Ectodermal cell (in vitro differentiated cells): ENCODE results near the gene COL28A1.

Source experiments
- H3K27ac ChIP-seq: 2 replicates; pipeline ENCODE4 v1.7.0; 2013; ENCODE audit warnings: mild to moderate bottlenecking, low read depth, low read length; ENCODE audit not compliant: insufficient read depth, poor library complexity, severe bottlenecking
- H3K27me3 ChIP-seq: 2 replicates; pipeline ENCODE4 v1.7.0; 2013; ENCODE audit warnings: mild to moderate bottlenecking, low read length; ENCODE audit not compliant: insufficient read depth, control insufficient read depth, poor library complexity, severe bottlenecking
- H3K36me3 ChIP-seq: one replicate; pipeline ENCODE4 v1.7.0; 2013; ENCODE audit warnings: low read length; ENCODE audit not compliant: control insufficient read depth, insufficient read depth
- H3K4me1 ChIP-seq: one replicate; pipeline ENCODE4 v1.7.0; 2013; ENCODE audit warnings: low read length; ENCODE audit not compliant: control insufficient read depth, insufficient read depth
- H3K4me3 ChIP-seq: 2 replicates; pipeline ENCODE4 v1.7.0; 2013; ENCODE audit warnings: low read depth, low read length, control low read depth; ENCODE audit not compliant: insufficient read depth
- H3K9me3 ChIP-seq: 2 replicates; pipeline ENCODE4 v1.7.0; 2013; ENCODE audit warnings: mild to moderate bottlenecking, low read length, moderate library complexity; ENCODE audit not compliant: control insufficient read depth
- WGBS, 2 experiments: methylation state at CpG; one replicate each; pipeline ENCODE4 v1.1.7; 2013; ENCODE audit warnings: missing lambda C conversion rate in 2 of 2; 5-methylcytosine and 5-hydroxymethylcytosine counted together

Gene COL28A1

GRCh38 chr7:7452119-7452518 is 83.6 kb downstream of the COL28A1 start:
- no peaks in the 10 kb centered on the region for H3K9me3 ChIP-seq
- WGBS, 2 experiments = 90 to 100% methylated on average over 1 to 3 of the region's 3 CpGs
- no peak overlapping the region for H3K4me3 ChIP-seq
- H3K36me3 ChIP-seq = no peaks in the 10 kb centered on the region
- no peaks in the 10 kb centered on the region for H3K4me1 ChIP-seq
- H3K27ac ChIP-seq = no peak overlapping the region
- no peaks in the 10 kb centered on the region for H3K27me3 ChIP-seq

DNA sequence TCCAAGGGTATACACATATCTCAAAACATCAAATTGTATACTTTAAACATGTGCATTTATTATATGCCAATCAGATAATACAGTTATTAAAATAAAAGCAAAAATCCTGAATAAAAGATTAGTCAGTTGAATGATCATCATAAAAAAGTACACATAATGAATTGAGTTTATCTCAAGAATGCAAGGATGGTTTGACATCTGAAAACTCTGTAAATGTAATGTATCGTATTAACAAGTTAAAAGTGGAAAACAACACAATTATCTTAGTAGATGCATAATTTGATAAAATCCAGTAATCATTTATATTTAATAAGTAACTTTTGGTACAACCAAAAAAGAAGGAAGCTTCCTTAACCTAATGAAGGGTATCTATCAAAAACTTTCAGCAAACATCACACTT is 86.6 kb downstream of the COL28A1 start:
- Histone ChIP-seq H3K27me3 (no peaks in the 10 kb centered on the region), H3K36me3 (no peaks in the 10 kb centered on the region), H3K4me1 (no peaks in the 10 kb centered on the region), H3K9me3 (no peaks in the 10 kb centered on the region), H3K4me3 (no peak overlapping the region), H3K27ac (no peak overlapping the region)
- WGBS, 2 experiments = no CpG with 5 or more reads among the region's 1 CpG

DNA sequence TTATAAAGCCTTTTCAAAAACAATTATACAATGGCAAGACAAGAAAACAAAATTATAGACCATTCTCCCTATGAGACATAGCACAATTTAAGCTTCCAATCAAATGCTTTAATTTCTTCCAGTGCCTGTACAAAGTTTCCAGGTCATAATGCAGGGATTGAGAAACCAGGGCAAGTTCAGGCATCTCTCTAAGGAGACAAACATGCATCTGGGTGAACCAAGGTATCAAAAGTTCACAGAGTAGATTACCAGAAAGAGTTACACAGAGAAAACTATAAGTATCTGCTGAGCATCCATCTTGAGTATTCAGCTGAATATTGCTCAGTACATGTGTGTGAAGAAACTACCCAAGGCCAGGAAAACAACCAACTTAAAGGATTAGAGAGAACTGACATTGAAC is 89.1 kb downstream of the COL28A1 start:
- no peaks in the 10 kb centered on the region for H3K27me3 ChIP-seq
- no peak overlapping the region for H3K27ac ChIP-seq
- H3K36me3 ChIP-seq = no peaks in the 10 kb centered on the region
- no peaks in the 10 kb centered on the region for H3K4me1 ChIP-seq
- H3K4me3 ChIP-seq = no peak overlapping the region
- no peaks in the 10 kb centered on the region for H3K9me3 ChIP-seq

DNA sequence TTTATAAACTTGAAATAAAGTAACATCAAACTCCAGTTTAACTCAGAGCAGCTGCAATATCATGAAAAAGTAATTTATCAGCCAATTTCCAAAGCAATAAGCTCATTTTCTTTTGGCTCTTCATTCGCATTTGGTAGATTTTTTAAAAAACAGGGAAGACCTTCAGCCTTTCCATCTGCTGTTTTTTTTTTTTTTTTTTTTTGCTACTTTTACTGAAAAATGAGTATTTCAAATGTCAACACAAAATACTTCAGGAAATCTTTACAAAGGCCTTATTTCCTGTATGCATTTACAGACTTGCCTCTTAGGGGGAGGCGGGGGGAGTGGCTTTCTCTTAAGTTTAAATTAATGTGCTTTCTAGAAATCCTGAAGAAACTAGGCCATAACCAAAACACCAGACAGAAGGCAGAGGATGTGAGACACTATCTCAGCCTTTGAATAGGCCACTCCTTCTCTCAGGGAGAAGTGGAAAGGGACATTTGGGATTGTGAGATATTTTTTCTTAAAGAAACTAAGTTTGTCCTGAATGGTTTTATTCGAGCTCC is 91.8 kb downstream of the COL28A1 start:
- H3K27ac ChIP-seq = no peak overlapping the region
- H3K4me3 ChIP-seq = no peak overlapping the region
- 94 to 96% methylated on average over 2 to 3 of the region's 3 CpGs for WGBS, 2 experiments
- no peaks in the 10 kb centered on the region for H3K9me3 ChIP-seq
- no peaks in the 10 kb centered on the region for H3K4me1 ChIP-seq
- no peaks in the 10 kb centered on the region for H3K27me3 ChIP-seq
- H3K36me3 ChIP-seq = no peaks in the 10 kb centered on the region

GRCh38 chr7:7439564-7439963 is 96.1 kb downstream of the COL28A1 start:
- H3K27ac ChIP-seq = no peak overlapping the region
- WGBS, 2 experiments = 84 to 100% methylated on average over 1 of the region's 1 CpG

GRCh38 chr7:7438851-7439250 is 96.8 kb downstream of the COL28A1 start:
- Histone ChIP-seq H3K9me3 (no peaks in the 10 kb centered on the region), H3K27me3 (no peaks in the 10 kb centered on the region), H3K36me3 (no peaks in the 10 kb centered on the region), H3K27ac (no peak overlapping the region), H3K4me1 (no peaks in the 10 kb centered on the region), H3K4me3 (no peak overlapping the region)
- WGBS, 2 experiments = 88 to 90% methylated on average over 5 of the region's 5 CpGs

More at GRCh38 chr7:7439564-7439963, 96.1 kb downstream of the COL28A1 start:
- no peaks in the 10 kb centered on the region for H3K9me3 ChIP-seq
- H3K27me3 ChIP-seq = no peaks in the 10 kb centered on the region
- no peak overlapping the region for H3K4me3 ChIP-seq
- no peaks in the 10 kb centered on the region for H3K4me1 ChIP-seq
- no peaks in the 10 kb centered on the region for H3K36me3 ChIP-seq

DNA sequence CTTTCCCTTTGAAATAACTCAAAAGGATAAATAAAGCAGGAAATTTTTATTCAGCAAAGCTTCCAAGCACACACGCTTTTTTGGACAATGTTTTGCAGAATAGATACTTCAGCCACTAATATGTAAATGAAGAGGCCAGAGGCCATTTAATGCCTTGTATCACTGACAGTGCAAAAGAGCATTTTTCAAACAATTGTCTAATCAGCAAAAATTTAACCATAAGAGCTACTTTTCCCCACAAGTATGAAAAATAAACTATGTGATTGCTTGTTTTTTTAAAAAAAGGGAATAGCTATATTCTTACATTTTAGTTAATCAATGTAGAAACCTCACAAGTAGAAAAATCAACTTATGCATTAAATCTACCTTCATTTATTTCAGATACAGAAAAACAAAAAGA is 99.7 kb downstream of the COL28A1 start:
- WGBS, 2 experiments = 79 to 100% methylated on average over 1 of the region's 1 CpG
- no peaks in the 10 kb centered on the region for H3K4me1 ChIP-seq
- H3K4me3 ChIP-seq = no peak overlapping the region
- no peaks in the 10 kb centered on the region for H3K27me3 ChIP-seq
- H3K27ac ChIP-seq = no peak overlapping the region
- H3K36me3 ChIP-seq = no peaks in the 10 kb centered on the region
- no peaks in the 10 kb centered on the region for H3K9me3 ChIP-seq

DNA sequence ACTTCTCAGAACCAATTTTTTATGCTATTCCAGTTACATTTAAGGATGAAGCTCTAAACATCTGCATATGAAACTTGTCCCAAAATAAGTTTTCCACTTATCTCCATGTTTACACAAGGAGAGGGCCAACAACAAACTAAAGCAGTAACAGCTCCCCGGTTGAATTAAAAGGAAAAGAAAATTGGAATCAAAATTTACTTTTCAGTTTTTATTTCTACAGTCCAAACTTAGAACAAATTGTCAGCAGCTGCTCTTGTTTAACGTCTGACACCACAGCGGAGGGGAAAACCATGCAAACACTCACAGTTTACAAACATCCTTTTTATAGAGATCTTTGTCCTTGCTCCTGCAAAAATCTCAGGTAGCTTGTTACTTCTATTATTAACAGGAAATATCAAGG is 101.3 kb downstream of the COL28A1 start:
- 69 to 85% methylated on average over 3 of the region's 3 CpGs for WGBS, 2 experiments
- Histone ChIP-seq H3K27ac (no peak overlapping the region), H3K36me3 (no peaks in the 10 kb centered on the region), H3K27me3 (no peaks in the 10 kb centered on the region), H3K9me3 (no peaks in the 10 kb centered on the region), H3K4me3 (no peak overlapping the region), H3K4me1 (no peaks in the 10 kb centered on the region)

- Histone ChIP-seq H3K4me1 (no peaks in the 10 kb centered on the region), H3K9me3 (no peaks in the 10 kb centered on the region), H3K27me3 (no peaks in the 10 kb centered on the region), H3K4me3 (no peak overlapping the region), H3K27ac (no peak overlapping the region), H3K36me3 (no peaks in the 10 kb centered on the region)
- WGBS, 2 experiments = 50 to 70% methylated on average over 1 of the region's 1 CpG
Observed at GRCh38 chr7:7433811-7434210, 101.9 kb downstream of the COL28A1 start.

GRCh38 chr7:7432979-7433378 is 102.7 kb downstream of the COL28A1 start:
- Histone ChIP-seq H3K27me3 (no peaks in the 10 kb centered on the region), H3K4me1 (no peaks in the 10 kb centered on the region), H3K36me3 (no peaks in the 10 kb centered on the region), H3K4me3 (no peak overlapping the region), H3K27ac (no peak overlapping the region), H3K9me3 (no peaks in the 10 kb centered on the region)
- 92 to 94% methylated on average over 4 of the region's 7 CpGs for WGBS, 2 experiments

- Histone ChIP-seq H3K9me3 (no peaks in the 10 kb centered on the region), H3K4me3 (no peak overlapping the region), H3K27me3 (no peaks in the 10 kb centered on the region), H3K36me3 (no peaks in the 10 kb centered on the region), H3K4me1 (no peaks in the 10 kb centered on the region), H3K27ac (no peak overlapping the region)
- 87 to 91% methylated on average over 4 of the region's 4 CpGs for WGBS, 2 experiments
Observed at GRCh38 chr7:7428806-7429205, 106.9 kb downstream of the COL28A1 start.
